Gastroesophageal sphincter (tissue), 3 donors: ENCODE data around the gene RELT.

Source experiments
- CTCF ChIP-seq, 4 experiments: fragments of 200-600 bp in 2 of 4; fragments of 450-650 bp in 2 of 4; sonication (generic) in 1 of 4; IDR thresholded peaks; one replicate each; pipeline ENCODE4 v1.5.1; 2017 to 2019; ENCODE audit warnings: antibody characterized with exemption in 4 of 4, mild to moderate bottlenecking in 2 of 4, moderate library complexity in 2 of 4
- EP300 ChIP-seq: sonication (generic); formaldehyde crosslinking; IDR thresholded peaks from one replicate; pipeline ENCODE4 v1.6.1; 2017; ENCODE audit warnings: antibody characterized with exemption, mild to moderate bottlenecking
- POLR2AphosphoS5 ChIP-seq: sonication (generic); formaldehyde crosslinking; IDR thresholded peaks from one replicate; pipeline ENCODE4 v1.6.1; 2017; ENCODE audit warnings: antibody characterized with exemption

GRCh38 chr11:73383249-73384124 is 7.3 kb downstream of the RELT start:
- no peak for TF ChIP-seq POLR2AphosphoS5
- no peak for TF ChIP-seq CTCF (IDR thresholded peaks at IDR 0.05)
- TF ChIP-seq EP300: no peak
